H1 (cell line): ENCODE measurements around the gene HDHD3. TPM values are rescaled to one million over a fixed set of nuclear protein-coding genes. Genes with fewer than 3 reads are reported as not detected.

Experiments
- CTCF ChIA-PET: fragments of 300-600 bp; sonication (Branson Sonifier 250); formaldehyde crosslinking; loops from one replicate; lab custom pipeline; 2021; ENCODE audit not compliant: partially characterized antibody; lab: Charles Lee
- POLR2A ChIA-PET: fragments of 300-600 bp; sonication (Branson Sonifier 250); formaldehyde crosslinking; loops from one replicate; lab custom pipeline; 2021; ENCODE audit warnings: inconsistent platforms; ENCODE audit not compliant: partially characterized antibody; lab: Charles Lee
- DNase-seq, 2 experiments: peaks; one replicate each; pipeline versions ENCODE4 v3.0.0 to v3.0.0-alpha.2; 2010 to 2022; ENCODE audit warnings: low spot score in 2 of 2, low read depth in 1 of 2, mixed read lengths in 1 of 2
- FAIRE-seq: peaks from 2 replicates; lab custom pipeline; 2011; peaks lifted over from hg19 to GRCh38; lab: Jason Lieb, UNC
- H2AFZ ChIP-seq: 2 replicates; pipeline ENCODE4 v1.8.1; 2012; ENCODE audit warnings: low read length, inconsistent platforms
- H2AK5ac ChIP-seq: 2 replicates; pipeline ENCODE4 v1.6.1; 2013; ENCODE audit warnings: low read depth, low read length
- H2BK120ac ChIP-seq: replicated peaks from 2 replicates; pipeline ENCODE3; 2013; ENCODE audit warnings: low read depth, low read length, inconsistent platforms
- H2BK12ac ChIP-seq: 2 replicates; pipeline ENCODE4 v1.6.1; 2013; ENCODE audit warnings: low read depth, low read length
- H2BK15ac ChIP-seq: 2 replicates; pipeline ENCODE4 v1.6.1; 2013; ENCODE audit warnings: low read length
- H2BK20ac ChIP-seq: 2 replicates; pipeline ENCODE4 v1.6.1; 2013; ENCODE audit warnings: low read length
- H2BK5ac ChIP-seq: 2 replicates; pipeline ENCODE4 v1.6.1; 2013; ENCODE audit warnings: low read depth, low read length
- H3K14ac ChIP-seq: 2 replicates; pipeline ENCODE4 v1.6.1; 2013; ENCODE audit warnings: inconsistent platforms; ENCODE audit not compliant: insufficient read length
- H3K18ac ChIP-seq: 2 replicates; pipeline ENCODE4 v1.6.1; 2013; ENCODE audit warnings: low read length; ENCODE audit errors: extremely low read depth
- H3K23ac ChIP-seq: 2 replicates; pipeline ENCODE4 v1.6.1; 2013; ENCODE audit warnings: inconsistent platforms; ENCODE audit not compliant: insufficient read length
- H3K23me2 ChIP-seq: 2 replicates; pipeline ENCODE4 v1.6.1; 2013; ENCODE audit warnings: low read depth, low read length
- H3K27ac ChIP-seq: 2 replicates; pipeline ENCODE4 v1.6.1; 2011; ENCODE audit warnings: low read depth, low read length, inconsistent platforms
- H3K27me3 ChIP-seq, 4 experiments: replicated peaks in 1 of 4; 1 replicate in 1 of 4; 2 replicates in 3 of 4; pipeline versions ENCODE4 v1.6.1 to v1.8.1; 2011 to 2013; ENCODE audit warnings: low read length in 3 of 4, mild to moderate bottlenecking in 3 of 4, inconsistent platforms in 2 of 4, mixed read lengths in 2 of 4, moderate library complexity in 1 of 4; ENCODE audit not compliant: control insufficient read depth in 3 of 4, insufficient read depth in 3 of 4; ENCODE audit errors: extremely low read depth in 1 of 4
- H3K36me3 ChIP-seq, 4 experiments: 2 replicates each; pipeline versions ENCODE4 v1.6.1 to v1.8.1; 2011 to 2013; ENCODE audit warnings: mild to moderate bottlenecking in 4 of 4, low read length in 3 of 4, moderate library complexity in 2 of 4, control low read depth in 1 of 4, inconsistent platforms in 1 of 4; ENCODE audit not compliant: insufficient read depth in 4 of 4, control insufficient read depth in 2 of 4
- H3K4ac ChIP-seq: replicated peaks from 2 replicates; pipeline ENCODE3; 2013; ENCODE audit warnings: low read length, low read depth, mixed read lengths, inconsistent platforms; ENCODE audit not compliant: insufficient read length
- H3K4me1 ChIP-seq, 4 experiments: replicated peaks in 1 of 4; 1 replicate in 1 of 4; 2 replicates in 3 of 4; pipeline versions ENCODE4 v1.6.1 to v1.8.1; 2011 to 2013; ENCODE audit warnings: low read length in 3 of 4, inconsistent platforms in 2 of 4, mixed read lengths in 1 of 4; ENCODE audit not compliant: insufficient read depth in 4 of 4, control insufficient read depth in 3 of 4
- H3K4me2 ChIP-seq, 2 experiments: 2 replicates each; pipeline versions ENCODE4 v1.6.1 to v1.8.1; 2011 to 2013; ENCODE audit warnings: low read depth in 2 of 2, low read length in 2 of 2, control low read depth in 1 of 2, inconsistent platforms in 1 of 2, mild to moderate bottlenecking in 1 of 2; ENCODE audit not compliant: insufficient read depth in 1 of 2
- H3K4me3 ChIP-seq, 4 experiments: fragments of 200-600, 300-600 bp in 1 of 4; sonication (generic), shearing (Covaris generic), sonication (Bioruptor Twin) in 1 of 4; 2 replicates each; pipeline versions ENCODE4 v1.5.1 to v1.8.1; 2011 to 2016; ENCODE audit warnings: low read length in 4 of 4, low read depth in 3 of 4, control low read depth in 2 of 4, inconsistent platforms in 2 of 4, mild to moderate bottlenecking in 2 of 4, mixed read lengths in 1 of 4, moderate library complexity in 1 of 4; ENCODE audit not compliant: insufficient read depth in 2 of 4; ENCODE audit errors: extremely low read depth in 1 of 4
- H3K56ac ChIP-seq: replicated peaks from 2 replicates; pipeline ENCODE3; 2013; ENCODE audit warnings: low read depth, mild to moderate bottlenecking, mixed read lengths, low read length, inconsistent platforms; ENCODE audit not compliant: insufficient read length
- H3K79me1 ChIP-seq: 2 replicates; pipeline ENCODE4 v1.6.1; 2013; ENCODE audit warnings: low read depth, low read length, control low read depth
- H3K79me2 ChIP-seq, 2 experiments: 2 replicates each; pipeline versions ENCODE4 v1.6.1 to v1.8.1; 2012 to 2013; ENCODE audit warnings: low read length in 2 of 2, mild to moderate bottlenecking in 2 of 2, inconsistent platforms in 1 of 2; ENCODE audit not compliant: insufficient read depth in 2 of 2, control insufficient read depth in 1 of 2
- H3K9ac ChIP-seq, 4 experiments: replicated peaks in 1 of 4; 1 replicate in 1 of 4; 2 replicates in 3 of 4; pipeline versions ENCODE4 v1.6.1 to v1.8.1; 2011 to 2013; ENCODE audit warnings: low read depth in 3 of 4, low read length in 3 of 4, control low read depth in 2 of 4, mild to moderate bottlenecking in 2 of 4, moderate library complexity in 2 of 4, inconsistent platforms in 1 of 4; ENCODE audit errors: extremely low read depth in 1 of 4
- H3K9me3 ChIP-seq, 2 experiments: 2 replicates each; pipeline versions ENCODE4 v1.6.1 to v1.8.1; 2012 to 2013; ENCODE audit warnings: mild to moderate bottlenecking in 2 of 2, moderate library complexity in 2 of 2, control low read depth in 1 of 2, inconsistent platforms in 1 of 2, low read depth in 1 of 2, low read length in 1 of 2, mixed read lengths in 1 of 2; ENCODE audit not compliant: insufficient read depth in 2 of 2
- H4K20me1 ChIP-seq, 2 experiments: replicated peaks in 1 of 2; 2 replicates each; pipeline versions ENCODE3 to v1.8.1; 2011 to 2013; ENCODE audit warnings: inconsistent platforms in 2 of 2, low read length in 2 of 2, mild to moderate bottlenecking in 1 of 2; ENCODE audit not compliant: insufficient read depth in 2 of 2, control insufficient read depth in 1 of 2
- H4K5ac ChIP-seq: 2 replicates; pipeline ENCODE4 v1.6.1; 2013; ENCODE audit warnings: low read length, low read depth, mixed read lengths, inconsistent platforms; ENCODE audit not compliant: insufficient read length
- H4K8ac ChIP-seq: 2 replicates; pipeline ENCODE4 v1.8.0; 2013; ENCODE audit warnings: mild to moderate bottlenecking, moderate library complexity, low read length, inconsistent platforms; ENCODE audit not compliant: insufficient read depth; ENCODE audit errors: extremely low read depth
- H4K91ac ChIP-seq: replicated peaks from 2 replicates; pipeline ENCODE3; 2013; ENCODE audit warnings: low read length, mixed read lengths, inconsistent platforms; ENCODE audit not compliant: insufficient read length
- BRCA1 ChIP-seq: IDR thresholded peaks from 2 replicates; pipeline ENCODE4 v1.6.1; 2012; ENCODE audit warnings: low read depth, low read length, improper control_type of control experiment
- CHD1 ChIP-seq: IDR thresholded peaks from 2 replicates; pipeline ENCODE4 v1.6.1; 2012; ENCODE audit warnings: low read depth, low read length, improper control_type of control experiment
- CREB1 ChIP-seq: IDR thresholded peaks from 2 replicates; pipeline ENCODE4 v1.6.1; 2012; ENCODE audit warnings: inconsistent platforms
- GTF2F1 ChIP-seq: IDR thresholded peaks from 2 replicates; pipeline ENCODE4 v1.6.1; 2012; ENCODE audit warnings: low read depth, low read length, improper control_type of control experiment, borderline replicate concordance
- PHF8 ChIP-seq: fragments of 200-600 bp; sonication (generic); conservative IDR thresholded peaks from 2 replicates; pipeline ENCODE4 v1.7.1; 2012; ENCODE audit warnings: low read depth, mild to moderate bottlenecking, inconsistent platforms, low read length, moderate library complexity
- RNF2 ChIP-seq: fragments of 200-900, 300-1000 bp; sonication (generic); IDR thresholded peaks from 2 replicates; pipeline ENCODE4 v1.7.1; 2016; ENCODE audit warnings: borderline replicate concordance, low read depth, mild to moderate bottlenecking, antibody characterized with exemption, low read length; ENCODE audit not compliant: poor library complexity, severe bottlenecking; ENCODE audit errors: missing control alignments
- SP4 ChIP-seq: IDR thresholded peaks from 2 replicates; pipeline ENCODE4 v1.6.1; 2012; ENCODE audit warnings: low read length, inconsistent platforms
- SRF ChIP-seq: IDR thresholded peaks from 2 replicates; pipeline ENCODE4 v1.6.1; 2011; ENCODE audit warnings: mild to moderate bottlenecking, low read depth, low read length, moderate library complexity
- TBP ChIP-seq: IDR thresholded peaks from 2 replicates; pipeline ENCODE4 v1.6.1; 2011; ENCODE audit warnings: low read depth, low read length, improper control_type of control experiment
- TEAD4 ChIP-seq: IDR thresholded peaks from 2 replicates; pipeline ENCODE4 v1.6.1; 2012; ENCODE audit warnings: low read depth, low read length, inconsistent platforms, mixed read lengths
- WGBS, 2 experiments: shearing (Covaris generic) in 1 of 2; methylation state at CpG; one replicate each; pipeline versions ENCODE4 v1.1.6 to v1.1.7; 2013 to 2015; ENCODE audit warnings: low lambda C conversion rate in 2 of 2, mixed read lengths in 2 of 2, inconsistent platforms in 1 of 2, low coverage in 1 of 2, missing lambda C conversion rate in 1 of 2; ENCODE audit not compliant: insufficient replicate concordance in 2 of 2, insufficient coverage in 1 of 2, insufficient read length in 1 of 2; ENCODE audit errors: extremely low coverage in 1 of 2, missing lambda C conversion rate in 1 of 2; 5-methylcytosine and 5-hydroxymethylcytosine counted together
- polyA plus RNA-seq, 7 experiments: library from polyadenylated mRNA; depleted of rRNA in 3 of 7; stranded (reverse) in 5 of 7; unstranded in 2 of 7; fragments of >200 nt in 5 of 7; fragments of 200-250 nt in 2 of 7; gene quantifications; 1 replicate in 5 of 7; 2 replicates in 1 of 7; 4 replicates in 1 of 7; pipeline versions ENCODE4 v1.2.1 to v1.2.3, GENCODE V29; 2011 to 2013; ENCODE audit warnings: missing spikeins in 2 of 7, mixed read lengths in 2 of 7
- total RNA-seq: library from RNA; stranded (reverse); fragmentation: NEBNext Ultra II Directional; extraction: Animal tissue kit (Norgen Biotek cat#: 25700); gene quantifications from 2 replicates; pipeline ENCODE4 v1.2.1, GENCODE V29; 2021

HDHD3 gene
- total and polyA plus RNA-seq, 2 of the 8 experiments (the other 6 are each of a cell fraction or from before 2014, with no cell fraction given) = 12.1 to 25.3 TPM

- Histone ChIP-seq H4K20me1 (peaks cover 0 to 2% of the 10 kb centered on the region in 2 experiments), H2BK12ac (no peak overlapping the region), H4K91ac (no peak overlapping the region), H3K4me3 (no peak overlapping the region), H3K23me2 (no peaks in the 10 kb centered on the region), H3K27ac (no peak overlapping the region), H3K56ac (no peak overlapping the region), H3K27me3 (no peaks in the 10 kb centered on the region), H3K9ac (no peak overlapping the region), H4K8ac (no peak overlapping the region), H2BK15ac (no peak overlapping the region), H3K23ac (no peak overlapping the region), H2BK20ac (no peak overlapping the region), H3K79me2 (no peaks in the 10 kb centered on the region), H2BK5ac (no peak overlapping the region), H3K36me3 (peaks cover 0 to 12% (median 5%) of the 10 kb centered on the region in 4 experiments; a peak in 5 of 8 replicates), H3K79me1 (no peaks in the 10 kb centered on the region), H3K14ac (no peak overlapping the region), H3K4ac (no peak overlapping the region), H2BK120ac (no peak overlapping the region), H3K4me2 (no peak overlapping the region), H2AK5ac (no peak overlapping the region), H3K9me3 (no peaks in the 10 kb centered on the region), H3K18ac (no peak overlapping the region), H4K5ac (no peak overlapping the region), H2AFZ (no peak overlapping the region), H3K4me1 (no peaks in the 10 kb centered on the region)
- ChIA-PET POLR2A (interaction anchor here (1.2 kb wide), 1 partner anchor 10 kb away, joined by 3 read pairs; no protein-coding TSS in a partner anchor), CTCF (interaction anchor here (0.5 to 1.9 kb wide), 4 partner anchors 23 to 82 kb away, joined by 3 to 5 read pairs (median 3); no protein-coding TSS in a partner anchor)
- DNase-seq (no peak), FAIRE-seq (no peak)
- 91% methylated on average over 17 of the region's 17 CpGs; no CpG with 5 or more reads in 1 of the 2 experiments for WGBS, 2 experiments
- no peak for TF ChIP-seq TEAD4
- no peak for TF ChIP-seq RNF2
- no peak for TF ChIP-seq GTF2F1
- no peak for TF ChIP-seq TBP
- TF ChIP-seq CREB1 = no peak
- TF ChIP-seq SP4 = no peak
- TF ChIP-seq PHF8 = no peak
- no peak for TF ChIP-seq BRCA1
- no peak for TF ChIP-seq CHD1
- no peak for TF ChIP-seq SRF
Measured at GRCh38 chr9:113390192-113390960, 13.6 kb upstream of the HDHD3 start.
